ENCODE data around the gene C2orf80. TPM values are rescaled to one million over a fixed set of nuclear protein-coding genes. Genes with fewer than 3 reads are reported as not detected.
"Not testable (repeated sequence)": the region's sequence is repeated elsewhere in the genome, so short reads cannot be mapped to it uniquely, and the experiment has no call there.

Gene C2orf80
- total RNA-seq, 1 experiment from 2014 or later: not detected

DNA sequence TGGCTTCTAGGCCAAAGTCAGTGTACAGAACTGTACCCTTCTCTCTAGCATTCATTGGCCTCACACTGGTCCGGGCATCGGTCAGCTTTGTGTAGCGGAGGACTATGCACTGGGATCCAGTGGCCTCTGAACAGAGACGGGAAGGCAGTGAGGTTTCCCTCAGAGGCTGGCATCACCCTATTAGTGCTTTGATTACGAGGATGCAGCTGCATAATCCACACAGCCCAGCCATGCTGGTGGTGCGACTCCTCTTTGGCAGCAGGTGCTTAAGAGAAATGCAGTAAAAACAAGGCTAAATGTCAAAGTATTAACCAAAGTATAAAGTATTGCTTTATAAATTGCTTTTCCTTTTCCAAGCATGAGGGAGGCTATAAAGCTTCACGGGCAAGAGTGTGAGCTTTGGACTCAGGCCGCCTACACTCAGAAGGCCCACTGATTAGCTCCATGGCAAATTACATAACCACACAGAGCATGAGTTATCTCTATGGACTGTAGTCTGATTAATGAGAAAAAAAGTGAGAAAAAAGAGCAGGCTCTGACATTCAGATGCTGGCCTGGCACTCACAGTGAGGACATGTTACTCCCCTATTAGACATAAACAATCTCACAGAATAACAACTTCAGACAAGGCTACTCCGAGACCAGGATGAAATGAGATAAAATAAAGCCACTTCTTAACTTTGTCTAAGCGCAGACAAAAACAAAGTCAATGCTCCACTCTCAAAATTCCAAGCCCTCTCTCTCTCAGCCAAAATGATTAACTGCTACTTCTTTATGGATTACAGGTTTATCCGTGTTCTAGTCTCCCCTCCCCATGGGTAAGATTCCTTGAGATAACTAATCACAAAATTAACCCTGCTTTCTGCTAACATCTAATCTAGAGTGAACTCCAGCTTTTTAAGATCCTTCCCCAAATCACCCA lies 53.8 kb downstream of the C2orf80 start:
- DNase-seq (ENCODE audit: low spot score): no peak

DNA sequence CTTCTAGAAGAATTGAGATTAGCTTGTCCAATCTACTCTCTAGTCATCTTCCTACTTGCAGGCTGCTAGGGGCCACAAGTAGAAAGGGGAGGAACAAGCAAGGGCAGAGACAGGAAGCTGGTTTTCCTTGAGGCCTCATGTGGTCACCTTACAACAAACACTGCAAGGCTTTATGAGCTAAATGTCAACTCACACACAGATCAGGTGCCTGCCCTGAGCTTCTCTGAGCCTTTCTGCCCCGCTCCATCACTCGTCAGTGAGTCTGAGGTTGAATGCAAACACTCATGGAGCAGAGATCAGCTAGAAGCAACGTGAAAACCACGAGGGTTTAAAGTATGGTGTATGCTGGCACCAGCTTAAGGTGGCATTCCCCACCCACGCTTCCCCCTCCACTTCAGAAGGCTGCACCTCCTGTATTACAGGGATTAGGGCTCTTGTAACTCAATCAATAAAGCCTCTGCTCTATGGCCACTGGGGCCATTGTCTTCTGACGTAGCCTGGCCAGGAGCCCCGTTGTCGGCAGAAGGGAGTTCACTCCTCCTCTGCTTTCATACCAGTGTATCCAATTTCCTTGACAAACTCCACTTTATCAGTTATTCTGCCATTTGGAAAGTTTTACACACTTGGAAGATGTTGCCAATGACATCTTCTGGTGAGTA lies 54.8 kb downstream of the C2orf80 start:
- no peak for DNase-seq (ENCODE audit: low spot score)

DNA sequence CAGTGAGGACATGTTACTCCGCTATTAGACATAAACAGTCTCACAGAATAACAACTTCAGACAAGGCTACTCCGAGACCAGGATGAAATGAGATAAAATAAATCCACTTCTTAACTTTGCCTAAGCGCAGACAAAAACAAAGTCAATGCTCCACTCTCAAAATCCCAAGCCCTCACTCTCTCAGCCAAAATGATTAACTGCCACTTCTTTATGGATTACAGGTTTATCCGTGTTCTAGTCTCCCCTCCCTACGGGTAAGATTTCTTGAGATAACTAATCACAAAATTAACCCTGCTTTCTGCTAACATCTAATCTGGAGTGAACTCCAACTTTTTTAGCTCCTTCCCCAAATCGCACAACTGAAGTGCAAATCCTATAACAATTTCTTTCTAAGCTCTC lies 59.1 kb downstream of the C2orf80 start:
- no peak for DNase-seq (ENCODE audit: low spot score)

DNA sequence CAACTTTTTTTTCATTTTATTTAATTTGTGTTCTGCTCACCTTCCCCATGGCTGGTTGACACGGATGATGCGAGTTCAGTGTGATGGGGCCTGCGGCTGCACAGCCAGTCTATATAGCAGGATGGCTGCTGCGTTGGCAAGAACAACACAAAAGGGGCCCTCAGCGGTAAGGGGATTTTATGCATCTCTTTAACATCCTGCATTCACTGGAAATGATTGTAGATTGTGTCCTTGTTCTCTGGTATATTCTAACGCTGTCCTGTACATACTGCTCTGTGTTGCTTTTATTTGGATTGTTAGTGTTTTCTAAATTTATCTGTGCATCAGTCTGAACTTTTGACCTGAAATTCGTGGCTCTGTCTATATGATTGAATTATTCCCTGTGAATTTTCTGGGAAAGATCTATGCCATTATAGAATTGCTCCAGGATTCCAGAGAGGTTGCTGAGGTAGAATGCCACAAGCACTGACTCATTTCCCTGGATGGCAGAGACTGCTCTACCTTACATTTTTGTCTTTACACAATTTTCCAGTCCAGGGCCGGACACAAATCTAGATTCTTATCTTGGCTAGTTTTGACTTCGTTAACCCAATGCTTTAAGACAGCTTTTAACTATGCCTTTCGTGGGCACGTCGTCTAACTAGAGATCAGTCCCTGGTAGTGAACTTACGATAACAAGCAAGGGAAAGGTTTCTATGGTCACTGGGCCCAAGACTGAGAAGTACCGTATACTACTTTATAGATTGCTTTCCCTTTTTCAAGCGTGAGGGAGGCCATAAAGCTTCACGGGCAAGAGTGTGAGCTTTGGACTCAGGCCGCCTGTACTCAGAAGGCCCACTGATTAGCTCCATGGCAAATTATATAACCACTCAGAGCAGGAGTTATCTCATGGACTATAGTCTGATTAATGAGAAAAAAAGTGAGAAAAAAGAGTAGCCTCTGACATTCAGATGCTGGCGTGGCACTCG lies 59.8 kb downstream of the C2orf80 start, which contains the start of gene CRYGC:
CRYGC (minus strand) TSS at position 85 of the 968 bp plus-strand sequence; CDS start at position 49, 36 bp downstream.
- DNase-seq (ENCODE audit: low spot score): peak; percentile 37

DNA sequence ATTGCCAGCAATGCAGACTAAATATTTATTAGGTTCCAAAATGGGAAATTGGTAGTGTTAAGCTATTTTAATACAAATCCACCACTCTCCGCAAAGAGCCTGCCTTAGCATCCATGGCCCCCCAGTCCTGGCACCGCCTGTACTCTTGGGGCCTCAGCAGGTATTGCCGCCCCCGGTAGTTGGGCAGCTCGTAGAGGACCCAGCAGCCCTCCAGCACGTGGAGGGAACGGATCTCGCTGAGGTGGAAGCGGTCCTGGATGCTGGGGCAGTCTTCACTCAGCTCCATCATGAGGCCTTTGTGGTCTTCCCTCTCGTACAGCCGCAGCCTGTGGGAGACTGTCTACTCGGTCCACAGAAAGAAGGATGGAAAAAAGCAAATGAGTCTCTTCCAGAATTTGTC lies 61.7 kb downstream of the C2orf80 start:
- DNase-seq (ENCODE audit: low spot score): no peak

- DNase-seq (ENCODE audit: low spot score): no peak
Measured at GRCh38 chr2:208127090-208127489, 62.7 kb downstream of the C2orf80 start.

DNA sequence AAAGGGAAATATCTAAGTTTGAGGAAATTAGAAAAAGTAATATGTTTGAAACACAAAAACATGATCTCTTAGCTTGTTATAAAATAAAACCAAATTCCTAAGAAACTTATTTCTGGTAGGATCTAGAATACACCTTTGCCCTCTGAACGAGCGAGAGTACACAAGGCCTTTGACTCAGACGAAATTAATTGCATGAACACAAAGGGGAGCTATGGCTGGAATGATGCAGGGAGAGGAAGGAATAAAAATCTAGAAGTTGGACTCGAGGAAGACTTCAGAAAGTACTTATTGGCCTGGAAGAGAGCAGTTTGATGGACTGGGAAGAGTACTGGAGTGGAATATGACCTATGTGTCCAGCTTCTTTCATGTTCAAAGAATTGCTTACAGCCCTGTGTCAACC lies 64.6 kb downstream of the C2orf80 start:
- no peak for DNase-seq (ENCODE audit: low spot score)

DNA sequence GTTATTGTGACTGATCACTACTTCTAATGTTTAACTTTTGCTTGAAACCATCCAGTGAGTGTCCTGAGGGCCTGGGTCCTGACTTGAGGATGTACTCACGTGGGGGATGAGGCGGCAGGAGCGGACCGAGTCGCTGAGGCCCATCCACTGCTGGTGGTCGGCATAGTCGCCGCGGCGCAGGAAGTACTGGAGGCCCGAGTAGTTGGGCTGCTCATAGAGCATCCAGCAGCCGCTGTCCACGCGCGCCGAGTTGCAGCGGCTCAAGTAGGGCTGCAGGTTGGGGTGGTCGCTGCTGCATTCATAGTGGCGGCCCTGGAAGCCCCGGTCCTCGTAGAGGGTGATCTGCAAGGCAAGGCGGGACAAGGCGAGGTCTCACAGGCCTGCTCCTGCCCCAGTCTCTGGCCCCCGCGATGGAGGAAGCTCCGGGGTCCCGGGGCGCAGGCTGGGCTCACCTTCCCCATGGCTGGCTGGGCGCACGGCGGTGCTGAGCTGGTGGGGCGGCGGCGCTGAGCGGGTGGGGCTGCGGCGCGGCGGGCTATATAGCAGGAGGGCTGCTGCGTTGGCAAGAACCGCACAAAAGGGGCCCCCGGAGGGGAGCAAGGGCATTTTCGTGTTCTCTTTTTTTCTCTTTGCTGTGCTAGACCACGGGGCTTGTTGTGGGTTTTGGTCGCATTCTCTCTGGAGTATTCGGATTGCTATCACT lies 65.7 kb downstream of the C2orf80 start, which contains the start of gene CRYGD:
CRYGD (minus strand) TSS at position 512 of the 703 bp plus-strand sequence; CDS start at position 461, 51 bp downstream.
- not testable (repeated sequence) for DNase-seq (ENCODE audit: low spot score)

DNA sequence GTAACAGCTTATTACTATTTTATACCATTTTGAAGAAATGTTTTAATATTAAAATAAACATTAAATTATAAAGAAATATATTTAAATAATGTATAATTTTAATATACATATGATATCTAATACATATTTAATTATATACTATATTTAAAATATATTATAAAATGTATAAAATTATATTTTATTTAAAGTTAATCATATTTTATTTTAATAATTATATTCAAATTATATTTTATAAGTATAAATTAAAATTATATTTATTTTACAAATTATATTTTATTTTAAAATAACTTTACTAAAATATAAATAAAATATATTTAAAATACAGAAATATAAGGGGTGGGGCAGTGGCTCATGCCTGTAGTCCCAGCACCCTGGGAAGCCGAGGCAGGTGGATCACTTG lies 67.6 kb downstream of the C2orf80 start:
- no peak for DNase-seq (ENCODE audit: low spot score)

DNA sequence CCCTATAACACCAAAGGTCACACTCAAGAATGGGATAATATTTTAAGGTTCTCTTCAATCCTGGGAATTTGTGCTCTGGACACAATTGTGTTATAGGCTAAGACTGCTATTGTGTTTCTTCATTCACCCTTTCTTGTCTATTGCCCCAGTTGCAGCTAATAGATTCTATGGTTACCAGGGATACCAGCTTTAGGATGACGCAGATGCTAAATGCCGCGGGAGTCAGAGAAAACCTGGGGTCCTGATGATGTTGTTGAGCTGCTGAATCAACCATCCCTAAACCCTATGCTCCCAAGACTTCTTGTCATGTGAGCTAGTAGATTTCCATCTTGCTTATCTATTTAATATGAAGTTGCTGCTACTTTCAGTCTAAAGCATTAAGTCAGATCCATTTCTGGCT lies 70.9 kb downstream of the C2orf80 start:
- no peak for DNase-seq (ENCODE audit: low spot score)

DNA sequence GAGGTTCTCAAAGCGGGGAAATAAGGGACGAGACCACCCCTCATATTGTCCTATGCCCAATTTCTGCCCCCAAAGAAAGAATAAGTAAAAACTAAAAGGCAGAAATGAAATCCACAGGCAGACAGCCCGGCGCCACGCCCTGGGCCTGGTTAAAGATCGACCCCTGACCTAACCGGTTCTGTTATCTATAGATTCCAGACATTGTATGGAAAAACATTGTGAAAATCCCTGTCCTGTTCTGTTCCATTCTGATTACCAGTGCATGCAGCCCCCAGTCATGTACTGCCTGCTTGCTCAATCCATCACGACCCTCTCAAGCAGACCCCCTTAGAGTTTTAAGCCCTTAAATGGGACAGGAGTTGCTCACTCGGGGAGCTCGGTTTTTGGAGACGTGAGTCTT lies 72.4 kb downstream of the C2orf80 start:
- not testable (repeated sequence) for DNase-seq (ENCODE audit: low spot score)

Other genes with a start within 250 kb of the C2orf80 start
- 3.5 and 4.9 TPM in 2 replicates for gene PLEKHM3, start 164.5 kb downstream of the C2orf80 start, total RNA-seq (2014; rRNA removed; shearing (Covaris generic))
- gene CRYGD, start 65.5 kb downstream of the C2orf80 start, total RNA-seq (2014; rRNA removed; shearing (Covaris generic)): not detected in 2 replicates
- gene CRYGC, start 60.2 kb downstream of the C2orf80 start, total RNA-seq (2014; rRNA removed; shearing (Covaris generic)): not detected in 2 replicates
- not detected in 2 replicates for gene CRYGB, start 43.9 kb downstream of the C2orf80 start, total RNA-seq (2014; rRNA removed; shearing (Covaris generic))
- gene CRYGA, start 26.4 kb downstream of the C2orf80 start, total RNA-seq (2014; rRNA removed; shearing (Covaris generic)): not detected in 2 replicates
- gene IDH1, start 65.0 kb upstream of the C2orf80 start, total RNA-seq (2014; rRNA removed; shearing (Covaris generic)): 162 and 172 TPM in 2 replicates
- 25.6 and 29.2 TPM in 2 replicates for gene PIKFYVE, start 76.2 kb upstream of the C2orf80 start, total RNA-seq (2014; rRNA removed; shearing (Covaris generic))
- gene PTH2R, start 216.8 kb upstream of the C2orf80 start, total RNA-seq (2014; rRNA removed; shearing (Covaris generic)): not detected in 2 replicates

Data from A172 (cell line).